Frontal cortex (tissue), 4 donors: ENCODE data around the gene ABAT. TPM values are rescaled to one million over a fixed set of nuclear protein-coding genes. Genes with fewer than 3 reads are reported as not detected.
"Not testable (repeated sequence)": the region's sequence is repeated elsewhere in the genome, so short reads cannot be mapped to it uniquely, and the experiment has no call there.

Source experiments
- DNase-seq, 2 donors: peaks; one replicate each; pipeline ENCODE4 v3.0.0; 2012; ENCODE audit warnings: low spot score in 2 of 2
- FAIRE-seq: peaks from 2 replicates; lab custom pipeline; 2012; peaks lifted over from hg19 to GRCh38; lab: Jason Lieb, UNC
- total RNA-seq: library from RNA; depleted of rRNA; stranded (reverse); fragments of >200 nt; gene quantifications from one replicate; pipeline ENCODE4 v1.2.3, GENCODE V29; 2014
- donor health status: control.
- donor health status: control.
- donor health status: control.

The ABAT gene
- total RNA-seq, 1 donor from 2014 or later: 110 TPM

GRCh38 chr16:8677481-8677880, 3.1 kb downstream of the ABAT start:
- no peak for DNase-seq
- FAIRE-seq: no peak

- DNase-seq: no peak
- no peak for FAIRE-seq
These were observed 3.9 kb downstream of the ABAT start for GRCh38 chr16:8678068-8678927.

GRCh38 chr16:8679151-8679550, 4.7 kb downstream of the ABAT start:
- DNase-seq: no peak
- FAIRE-seq: no peak

GRCh38 chr16:8682551-8683259, 8.3 kb downstream of the ABAT start:
- DNase-seq (no peak), FAIRE-seq (no peak)

GRCh38 chr16:8683640-8684039, 9.2 kb downstream of the ABAT start:
- no peak for FAIRE-seq
- DNase-seq: no peak

- FAIRE-seq (no peak), DNase-seq (no peak)
These were observed 11.2 kb downstream of the ABAT start for GRCh38 chr16:8685617-8686016.

GRCh38 chr16:8686031-8686621, 11.7 kb downstream of the ABAT start:
- FAIRE-seq: no peak
- peak in 1 of 2 donors; percentile 41 for DNase-seq

GRCh38 chr16:8686879-8687278, 12.5 kb downstream of the ABAT start:
- DNase-seq (no peak), FAIRE-seq (no peak)

- DNase-seq (no peak), FAIRE-seq (no peak)
These were observed 15.3 kb downstream of the ABAT start for GRCh38 chr16:8689686-8690085.

- DNase-seq (no peak), FAIRE-seq (no peak)
These were observed 17.3 kb downstream of the ABAT start for GRCh38 chr16:8691728-8692127.

- FAIRE-seq: no peak
- no peak for DNase-seq
These were observed 20.6 kb downstream of the ABAT start for GRCh38 chr16:8694795-8695728.

- FAIRE-seq (no peak), DNase-seq (no peak)
These were observed 22.5 kb downstream of the ABAT start for GRCh38 chr16:8696880-8697279.

- FAIRE-seq (no peak), DNase-seq (no peak)
These were observed 23.5 kb downstream of the ABAT start for GRCh38 chr16:8697965-8698364.

GRCh38 chr16:8703693-8704092, 29.3 kb downstream of the ABAT start:
- DNase-seq (no peak), FAIRE-seq (no peak)

- FAIRE-seq (no peak), DNase-seq (no peak)
These were observed 29.7 kb downstream of the ABAT start for GRCh38 chr16:8704098-8704497.

GRCh38 chr16:8705100-8705822, 30.8 kb downstream of the ABAT start:
- FAIRE-seq, DNase-seq: not testable (repeated sequence)

- FAIRE-seq (no peak), DNase-seq (no peak)
These were observed 34.1 kb downstream of the ABAT start for GRCh38 chr16:8708536-8708935.

GRCh38 chr16:8712589-8713361, 38.4 kb downstream of the ABAT start:
- FAIRE-seq: no peak
- DNase-seq: peak in 1 of 2 donors; percentile 54
